Gastroesophageal sphincter (tissue), 4 donors: ENCODE results near the gene SCFD2. TPM values are rescaled to one million over a fixed set of nuclear protein-coding genes. Genes with fewer than 3 reads are reported as not detected.

ENCODE experiments used
- ATAC-seq: fragments of 150-250 bp; one replicate; pipeline ENCODE4 v1.9.1; 2016; ENCODE audit warnings: mild to moderate bottlenecking, moderate library complexity
- H3K27ac ChIP-seq, 4 donors: fragments of 200-600 bp; sonication (generic) in 3 of 4; 1 replicate in 3 of 4; 2 replicates in 1 of 4; pipeline ENCODE4 v1.5.1; 2016 to 2019
- H3K27me3 ChIP-seq: fragments of 200-600 bp; sonication (generic); one replicate; pipeline ENCODE4 v1.5.1; 2019
- H3K36me3 ChIP-seq, 2 donors: fragments of 200-600 bp; sonication (generic); one replicate each; pipeline ENCODE4 v1.5.1; 2019; ENCODE audit warnings: control low read depth in 1 of 2
- H3K4me1 ChIP-seq, 3 donors: fragments of 200-600 bp; sonication (generic); 1 replicate in 2 of 3; 2 replicates in 1 of 3; pipeline ENCODE4 v1.5.1; 2016 to 2019; ENCODE audit warnings: control low read depth in 2 of 3
- H3K4me3 ChIP-seq, 2 donors: fragments of 200-600 bp; sonication (generic); one replicate each; pipeline ENCODE4 v1.5.1; 2019; ENCODE audit warnings: mild to moderate bottlenecking in 1 of 2, moderate library complexity in 1 of 2
- H3K9me3 ChIP-seq, 3 donors: fragments of 200-600 bp; sonication (generic); one replicate each; pipeline ENCODE4 v1.5.1; 2017 to 2019; ENCODE audit warnings: control low read depth in 2 of 3
- CTCF ChIP-seq, 4 experiments: fragments of 200-600 bp in 2 of 4; fragments of 450-650 bp in 2 of 4; sonication (generic) in 1 of 4; IDR thresholded peaks; one replicate each; pipeline ENCODE4 v1.5.1; 2017 to 2019; ENCODE audit warnings: antibody characterized with exemption in 4 of 4, mild to moderate bottlenecking in 2 of 4, moderate library complexity in 2 of 4
- EP300 ChIP-seq: sonication (generic); formaldehyde crosslinking; IDR thresholded peaks from one replicate; pipeline ENCODE4 v1.6.1; 2017; ENCODE audit warnings: antibody characterized with exemption, mild to moderate bottlenecking
- POLR2A ChIP-seq, 2 donors: fragments of 450-650 bp; IDR thresholded peaks; one replicate each; pipeline ENCODE4 v1.6.1; 2017; ENCODE audit warnings: antibody characterized with exemption in 2 of 2, mild to moderate bottlenecking in 2 of 2, moderate library complexity in 1 of 2
- POLR2AphosphoS5 ChIP-seq: sonication (generic); formaldehyde crosslinking; IDR thresholded peaks from one replicate; pipeline ENCODE4 v1.6.1; 2017; ENCODE audit warnings: antibody characterized with exemption
- WGBS, 2 donors: methylation state at CpG; one replicate each; pipeline ENCODE4 v1.1.5; 2018; ENCODE audit warnings: low coverage in 1 of 2; 5-methylcytosine and 5-hydroxymethylcytosine counted together
- total RNA-seq, 4 donors: library from RNA; depleted of rRNA; stranded (reverse); fragments of >200 nt; gene quantifications; one replicate each; pipeline ENCODE4 v1.1.0, GENCODE V29; 2016

Gene SCFD2
- total RNA-seq, 4 donors from 2014 or later = 8.9 to 17.6 (median 14.6) TPM

GRCh38 chr4:53113431-53114225 is 252.2 kb downstream of the SCFD2 start:
- no peak for ATAC-seq

GRCh38 chr4:53105313-53105712 is 260.5 kb downstream of the SCFD2 start:
- H3K27me3 ChIP-seq = no peaks in the 10 kb centered on the region
- no peaks in the 10 kb centered on the region for H3K36me3 ChIP-seq
- no peak overlapping the region for H3K27ac ChIP-seq
- TF ChIP-seq CTCF (IDR thresholded peaks at IDR 0.05) (no peak), POLR2AphosphoS5 (no peak), EP300 (no peak), POLR2A (IDR thresholded peaks at IDR 0.05) (no peak)
- H3K4me3 ChIP-seq = no peak overlapping the region
- no peak for ATAC-seq
- no peaks in the 10 kb centered on the region for H3K9me3 ChIP-seq
- WGBS, 2 donors = 0 to 73% methylated on average over 1 to 3 of the region's 6 CpGs
- no peaks in the 10 kb centered on the region for H3K4me1 ChIP-seq

More at GRCh38 chr4:53113431-53114225, 252.2 kb downstream of the SCFD2 start:
- H3K36me3 ChIP-seq = no peaks in the 10 kb centered on the region
- H3K4me1 ChIP-seq = peaks cover 0 to 6% (median 0%) of the 10 kb centered on the region in 3 donors
- H3K27me3 ChIP-seq = no peaks in the 10 kb centered on the region
- TF ChIP-seq POLR2AphosphoS5 (no peak), POLR2A (IDR thresholded peaks at IDR 0.05) (no peak), EP300 (no peak), CTCF (IDR thresholded peaks at IDR 0.05) (no peak)
- H3K4me3 ChIP-seq = no peak overlapping the region
- 38 to 78% methylated on average over 2 of the region's 2 CpGs for WGBS, 2 donors
- no peak overlapping the region for H3K27ac ChIP-seq
- no peaks in the 10 kb centered on the region for H3K9me3 ChIP-seq

- Histone ChIP-seq H3K27me3 (no peaks in the 10 kb centered on the region), H3K4me1 (no peaks in the 10 kb centered on the region), H3K27ac (no peak overlapping the region), H3K36me3 (no peaks in the 10 kb centered on the region), H3K9me3 (no peaks in the 10 kb centered on the region), H3K4me3 (no peak overlapping the region)
- no peak for ATAC-seq
- WGBS, 2 donors = 71% methylated on average over 1 of the region's 1 CpG; no CpG with 5 or more reads in 1 of the 2 donors
- TF ChIP-seq POLR2A (IDR thresholded peaks at IDR 0.05) = no peak
- TF ChIP-seq EP300 = no peak
- TF ChIP-seq CTCF (IDR thresholded peaks at IDR 0.05) = no peak
- no peak for TF ChIP-seq POLR2AphosphoS5
Measured at GRCh38 chr4:53103481-53103880, 262.4 kb downstream of the SCFD2 start.

- TF ChIP-seq EP300 (no peak), POLR2A (IDR thresholded peaks at IDR 0.05) (no peak), POLR2AphosphoS5 (no peak), CTCF (IDR thresholded peaks at IDR 0.05) (no peak)
- no peaks in the 10 kb centered on the region for H3K36me3 ChIP-seq
- H3K27me3 ChIP-seq = no peaks in the 10 kb centered on the region
- H3K4me3 ChIP-seq = no peak overlapping the region
- H3K4me1 ChIP-seq = no peaks in the 10 kb centered on the region
- no peak overlapping the region for H3K27ac ChIP-seq
- ATAC-seq = no peak
- no peaks in the 10 kb centered on the region for H3K9me3 ChIP-seq
Measured at GRCh38 chr4:53101191-53101581, 264.7 kb downstream of the SCFD2 start.

- no peak overlapping the region for H3K4me3 ChIP-seq
- TF ChIP-seq POLR2AphosphoS5 (no peak), POLR2A (IDR thresholded peaks at IDR 0.05) (no peak), EP300 (no peak), CTCF (IDR thresholded peaks at IDR 0.05) (no peak)
- no peaks in the 10 kb centered on the region for H3K4me1 ChIP-seq
- H3K9me3 ChIP-seq = no peaks in the 10 kb centered on the region
- H3K36me3 ChIP-seq = no peaks in the 10 kb centered on the region
- H3K27ac ChIP-seq = no peak overlapping the region
- 29 to 58% methylated on average over 5 to 7 of the region's 7 CpGs for WGBS, 2 donors
- ATAC-seq = no peak
- no peaks in the 10 kb centered on the region for H3K27me3 ChIP-seq
Measured at GRCh38 chr4:53100501-53101190, 265.2 kb downstream of the SCFD2 start.
